Mammary epithelial cell (primary cell): ENCODE measurements around the gene SLC49A4.

ENCODE experiments used
- CTCF ChIP-seq, 2 donors: IDR thresholded peaks in 1 of 2; conservative IDR thresholded peaks in 1 of 2; 2 replicates each; pipeline ENCODE4 v1.5.1; 2011 to 2012; ENCODE audit warnings: inconsistent platforms in 2 of 2, low read length in 2 of 2, mild to moderate bottlenecking in 2 of 2, control low read depth in 1 of 2, low read depth in 1 of 2; ENCODE audit not compliant: insufficient read depth in 1 of 2; ENCODE audit errors: extremely low read depth in 1 of 2
- EZH2 ChIP-seq: IDR thresholded peaks from 2 replicates; pipeline ENCODE4 v1.6.1; 2012; ENCODE audit warnings: low read length, inconsistent platforms, borderline replicate concordance

GRCh38 chr3:122920986-122921385 lies 126.1 kb downstream of the SLC49A4 start:
- TF ChIP-seq EZH2 (no peak), CTCF (conservative IDR thresholded peaks at IDR 0.05 in 1 of 2, IDR thresholded peaks at IDR 0.05 in 1 of 2; ENCODE audit: extremely low read depth in 1 of 2, insufficient read depth in 1 of 2, low read depth in 1 of 2, low read length in 2 of 2) (no peak)
